Endothelial cell of hepatic sinusoid (primary cell): Measurements from ENCODE around the gene SMARCA4.

Experiments
- in situ Hi-C: cut with HindIII; loops from 2 replicates; pipeline ENCODE4 v1.10.0; 2017; ENCODE audit warnings: low sequenced_read_pairs

The SMARCA4 gene

GRCh38 chr19:11027381-11027780, 66.6 kb downstream of the SMARCA4 start:
- in situ Hi-C loops: loop anchor here (5.0 to 10.0 kb wide), 6 partner anchors 35 to 150 kb away; partner anchors contain the start of genes LDLR and SMARCA4

- in situ Hi-C loops: loop anchor here (5.0 to 10.0 kb wide), 6 partner anchors 34 to 149 kb away; partner anchors contain the start of genes LDLR and SMARCA4
These were observed 67.3 kb downstream of the SMARCA4 start for GRCh38 chr19:11028146-11028545.

- in situ Hi-C loops: no loop called here
These were observed 70.7 kb downstream of the SMARCA4 start for GRCh38 chr19:11031421-11032070.

- in situ Hi-C loops: no loop called here
These were observed 72.4 kb downstream of the SMARCA4 start for GRCh38 chr19:11033251-11033650.

- in situ Hi-C loops: no loop called here
These were observed 72.9 kb downstream of the SMARCA4 start for GRCh38 chr19:11033763-11034162.

GRCh38 chr19:11034449-11035213, 73.8 kb downstream of the SMARCA4 start:
- in situ Hi-C loops: no loop called here

GRCh38 chr19:11035441-11036377, 74.9 kb downstream of the SMARCA4 start:
- in situ Hi-C loops: no loop called here

GRCh38 chr19:11038511-11038910, 77.7 kb downstream of the SMARCA4 start:
- in situ Hi-C loops: no loop called here

- in situ Hi-C loops: no loop called here
These were observed 80.4 kb downstream of the SMARCA4 start for GRCh38 chr19:11041194-11041593.

GRCh38 chr19:11041966-11042627, 81.3 kb downstream of the SMARCA4 start:
- in situ Hi-C loops: no loop called here

- in situ Hi-C loops: no loop called here
These were observed 83.6 kb downstream of the SMARCA4 start for GRCh38 chr19:11044431-11044830.

- in situ Hi-C loops: no loop called here
These were observed 84.7 kb downstream of the SMARCA4 start for GRCh38 chr19:11045536-11045935.

GRCh38 chr19:11046605-11047354, 86.0 kb downstream of the SMARCA4 start:
- in situ Hi-C loops: no loop called here

GRCh38 chr19:11047866-11048265, 87.0 kb downstream of the SMARCA4 start:
- in situ Hi-C loops: no loop called here

GRCh38 chr19:11050323-11051114, 89.7 kb downstream of the SMARCA4 start:
- in situ Hi-C loops: no loop called here

- in situ Hi-C loops: no loop called here
These were observed 93.0 kb downstream of the SMARCA4 start for GRCh38 chr19:11053817-11054195.

GRCh38 chr19:11054200-11054599, 93.4 kb downstream of the SMARCA4 start:
- in situ Hi-C loops: no loop called here

GRCh38 chr19:11054628-11055027, 93.8 kb downstream of the SMARCA4 start:
- in situ Hi-C loops: no loop called here
